Upper lobe of left lung (tissue), 6 donors: ENCODE measurements around the gene MTRR. TPM values are rescaled to one million over a fixed set of nuclear protein-coding genes. Genes with fewer than 3 reads are reported as not detected.
A peak's percentile ranks its signal among the peaks of the same experiment; 100 is the strongest.

Source experiments
- ATAC-seq, 2 donors: fragments of 200-7000 bp; cut with Tn5 transposase; one replicate each; pipeline ENCODE4 v1.9.1; 2022; ENCODE audit warnings: mild to moderate bottlenecking in 2 of 2, moderate library complexity in 2 of 2; ENCODE audit not compliant: low FRiP score in 2 of 2
- DNase-seq, 2 donors: peaks; one replicate each; pipeline ENCODE4 v3.0.0-alpha.2; 2019 to 2020
- H3K27ac ChIP-seq, 4 donors: fragments of 200-600 bp; sonication (generic); one replicate each; pipeline ENCODE4 v1.5.1; 2016 to 2019
- H3K27me3 ChIP-seq, 4 donors: fragments of 200-600 bp; sonication (generic); one replicate each; pipeline ENCODE4 v1.5.1; 2017 to 2019
- H3K36me3 ChIP-seq, 4 donors: fragments of 200-600 bp; sonication (generic); one replicate each; pipeline ENCODE4 v1.5.1; 2016 to 2019
- H3K4me1 ChIP-seq, 4 donors: fragments of 200-600 bp; sonication (generic); one replicate each; pipeline ENCODE4 v1.5.1; 2018 to 2019
- H3K4me3 ChIP-seq, 4 donors: fragments of 200-600 bp; sonication (generic); one replicate each; pipeline ENCODE4 v1.5.1; 2017 to 2019; ENCODE audit warnings: mild to moderate bottlenecking in 2 of 4, moderate library complexity in 1 of 4
- H3K9me3 ChIP-seq, 4 donors: fragments of 200-600 bp; sonication (generic); one replicate each; pipeline ENCODE4 v1.5.1; 2018 to 2019
- CTCF ChIP-seq, 6 experiments: fragments of 450-650 bp in 4 of 6; fragments of 200-600 bp in 2 of 6; sonication (generic) in 2 of 6; IDR thresholded peaks; one replicate each; pipeline ENCODE4 v1.5.1; 2016 to 2019; ENCODE audit warnings: antibody characterized with exemption in 6 of 6
- EP300 ChIP-seq, 4 donors: sonication (generic); formaldehyde crosslinking; IDR thresholded peaks; one replicate each; pipeline ENCODE4 v1.5.1; 2017; ENCODE audit warnings: antibody characterized with exemption in 4 of 4, control low read depth in 2 of 4
- POLR2A ChIP-seq, 4 donors: fragments of 450-650 bp; IDR thresholded peaks; one replicate each; pipeline ENCODE4 v1.5.1; 2016 to 2017; ENCODE audit warnings: antibody characterized with exemption in 4 of 4, mild to moderate bottlenecking in 2 of 4
- POLR2AphosphoS5 ChIP-seq, 2 donors: sonication (generic); formaldehyde crosslinking; IDR thresholded peaks; one replicate each; pipeline ENCODE4 v1.5.1; 2017; ENCODE audit warnings: antibody characterized with exemption in 2 of 2
- WGBS, 2 donors: methylation state at CpG; one replicate each; pipeline ENCODE4 v1.1.5; 2017 to 2018; 5-methylcytosine and 5-hydroxymethylcytosine counted together
- total RNA-seq, 6 donors: library from RNA; depleted of rRNA in 4 of 6; stranded (reverse); fragments of >200 nt in 4 of 6; gene quantifications; one replicate each; pipeline versions ENCODE4 v1.1.0 to v1.2.1, GENCODE V29; 2016 to 2021
- donor health status: DM: no; HTN: no; CAD: no; lungs with moderate emphysema.
- donor health status: DM: no; HTN: yes; CAD: no; lungs with severe emphysema.

The MTRR gene
- total RNA-seq: 100 to 1,000 TPM in 3 of 6 donors, 10 to 100 TPM in 3; 91.1 to 157 (median 105) TPM

GRCh38 chr5:7868773-7869473 is at the start of gene MTRR, which contains the start of gene FASTKD3:
MTRR (plus strand) TSS chr5:7869148; CDS start chr5:7870795, 1,647 bp downstream.
FASTKD3 (minus strand) TSS chr5:7869031; CDS start chr5:7868083, 948 bp downstream.
- peak; percentile 99 to 100 for ATAC-seq
- WGBS, 2 donors: 1% methylated on average over 18 to 65 of the region's 83 CpGs
- peak within 1 kb of the TSS; percentile 82 to 91 (median 90) for H3K27ac ChIP-seq

GRCh38 chr5:7822449-7822848 is 46.5 kb upstream of the MTRR start:
- H3K36me3 ChIP-seq: no peaks in the 10 kb centered on the region
- no peak for DNase-seq
- no peaks in the 10 kb centered on the region for H3K27me3 ChIP-seq
- WGBS, 2 donors: 70 to 79% methylated on average over 3 of the region's 3 CpGs
- TF ChIP-seq CTCF (IDR thresholded peaks at IDR 0.05): no peak
- TF ChIP-seq POLR2A (IDR thresholded peaks at IDR 0.05): no peak
- TF ChIP-seq POLR2AphosphoS5 (IDR thresholded peaks at IDR 0.05): no peak
- no peak overlapping the region for H3K27ac ChIP-seq
- H3K4me3 ChIP-seq: no peak overlapping the region
- H3K4me1 ChIP-seq: no peaks in the 10 kb centered on the region
- no peak for ATAC-seq
- no peaks in the 10 kb centered on the region for H3K9me3 ChIP-seq

More at GRCh38 chr5:7868773-7869473, at the start of gene MTRR, which contains the start of gene FASTKD3:
- peak; percentile 95 to 98 for DNase-seq
- Histone ChIP-seq H3K36me3 (peaks cover 0 to 15% (median 1%) of the 10 kb centered on the region in 4 donors), H3K9me3 (no peaks in the 10 kb centered on the region), H3K27me3 (no peaks in the 10 kb centered on the region), H3K4me1 (peaks cover 21 to 43% (median 28%) of the 10 kb centered on the region in 4 donors), H3K4me3 (peak within 1 kb of the TSS; percentile 71 to 99 (median 84))
- TF ChIP-seq CTCF (IDR thresholded peaks at IDR 0.05): peak in 2 of 6 experiments; percentile 32 to 35
- peak in 3 of 4 donors; percentile 52 to 94 (median 66) for TF ChIP-seq POLR2A (IDR thresholded peaks at IDR 0.05)
- no peak for TF ChIP-seq EP300 (IDR thresholded peaks at IDR 0.05)
- peak; percentile 70 to 91 for TF ChIP-seq POLR2AphosphoS5 (IDR thresholded peaks at IDR 0.05)

GRCh38 chr5:7823594-7823993 is 45.4 kb upstream of the MTRR start:
- ATAC-seq (no peak), DNase-seq (no peak)
- no peak overlapping the region for H3K4me3 ChIP-seq
- H3K9me3 ChIP-seq: no peaks in the 10 kb centered on the region
- no peaks in the 10 kb centered on the region for H3K27me3 ChIP-seq
- 83 to 92% methylated on average over 8 of the region's 8 CpGs for WGBS, 2 donors
- no peak for TF ChIP-seq EP300 (IDR thresholded peaks at IDR 0.05)
- TF ChIP-seq POLR2A (IDR thresholded peaks at IDR 0.05): no peak
- TF ChIP-seq CTCF (IDR thresholded peaks at IDR 0.05): no peak
- no peak for TF ChIP-seq POLR2AphosphoS5 (IDR thresholded peaks at IDR 0.05)
- H3K27ac ChIP-seq: no peak overlapping the region
- no peaks in the 10 kb centered on the region for H3K36me3 ChIP-seq
- H3K4me1 ChIP-seq: no peaks in the 10 kb centered on the region

- H3K4me1 ChIP-seq: no peaks in the 10 kb centered on the region
- H3K36me3 ChIP-seq: no peaks in the 10 kb centered on the region
- DNase-seq (peak in 1 of 2 donors; percentile 45), ATAC-seq (no peak)
- no peaks in the 10 kb centered on the region for H3K9me3 ChIP-seq
- no peaks in the 10 kb centered on the region for H3K27me3 ChIP-seq
- no peak overlapping the region for H3K4me3 ChIP-seq
- TF ChIP-seq POLR2A (IDR thresholded peaks at IDR 0.05): no peak
- no peak for TF ChIP-seq EP300 (IDR thresholded peaks at IDR 0.05)
- TF ChIP-seq POLR2AphosphoS5 (IDR thresholded peaks at IDR 0.05): no peak
- TF ChIP-seq CTCF (IDR thresholded peaks at IDR 0.05): no peak
- 80 to 89% methylated on average over 2 to 18 of the region's 18 CpGs for WGBS, 2 donors
- H3K27ac ChIP-seq: no peak overlapping the region
Observed at GRCh38 chr5:7824995-7825394, 44.0 kb upstream of the MTRR start.
